KMS-11 (cell line): ENCODE results near the gene ITIH4.
"Not testable (repeated sequence)": the region's sequence is repeated elsewhere in the genome, so short reads cannot be mapped to it uniquely, and the experiment has no call there.

Experiments used
- H2AFZ ChIP-seq: fragments of 200-600 bp; sonication (generic); 2 replicates; pipeline ENCODE4 v1.6.1; 2016; ENCODE audit warnings: antibody characterized with exemption, mixed run types, low read depth
- H3K27ac ChIP-seq: fragments of 200-600 bp; sonication (generic); 2 replicates; pipeline ENCODE4 v1.6.1; 2016; ENCODE audit warnings: mild to moderate bottlenecking, mixed run types
- H3K27me3 ChIP-seq: fragments of 200-600 bp; sonication (generic); 2 replicates; pipeline ENCODE4 v1.6.1; 2017; ENCODE audit warnings: mild to moderate bottlenecking, low read depth, mixed run types, moderate library complexity; ENCODE audit not compliant: insufficient read depth
- H3K36me3 ChIP-seq: fragments of 200-600 bp; sonication (generic); 2 replicates; pipeline ENCODE4 v1.6.1; 2017; ENCODE audit warnings: mild to moderate bottlenecking, mixed run types; ENCODE audit not compliant: insufficient read depth
- H3K4me1 ChIP-seq: fragments of 200-600 bp; sonication (generic); 2 replicates; pipeline ENCODE4 v1.6.1; 2016; ENCODE audit warnings: mild to moderate bottlenecking, low read depth, mixed run types; ENCODE audit not compliant: poor library complexity, severe bottlenecking
- H3K4me2 ChIP-seq: fragments of 200-600 bp; sonication (generic); 2 replicates; pipeline ENCODE4 v1.7.0; 2016; ENCODE audit warnings: mild to moderate bottlenecking, mixed run types
- H3K4me3 ChIP-seq: fragments of 200-600 bp; sonication (generic); IDR thresholded peaks from 2 replicates; pipeline ENCODE4 v1.6.1; 2017; ENCODE audit warnings: low read depth, low read length, mixed read lengths; ENCODE audit not compliant: insufficient read depth
- H3K79me2 ChIP-seq: fragments of 200-600 bp; sonication (generic); 2 replicates; pipeline ENCODE4 v1.6.1; 2016; ENCODE audit warnings: low read depth, mixed run types; ENCODE audit not compliant: insufficient read depth
- H3K9ac ChIP-seq: fragments of 200-600 bp; sonication (generic); 2 replicates; pipeline ENCODE4 v1.6.1; 2016; ENCODE audit warnings: mild to moderate bottlenecking, mixed run types
- H4K20me1 ChIP-seq: fragments of 200-600 bp; sonication (generic); 2 replicates; pipeline ENCODE4 v1.6.1; 2016; ENCODE audit warnings: mild to moderate bottlenecking, mixed run types; ENCODE audit not compliant: insufficient read depth
- CTCF ChIP-seq: fragments of 200-600 bp; sonication (generic); conservative IDR thresholded peaks from 2 replicates; pipeline ENCODE4 v1.6.1; 2017; ENCODE audit warnings: low read depth, mild to moderate bottlenecking, antibody characterized with exemption, low read length, moderate library complexity, mixed read lengths

ITIH4 gene

GRCh38 chr3:52777959-52778805 is 52.3 kb downstream of the ITIH4 start:
- H3K9ac ChIP-seq = no peak overlapping the region
- no peak overlapping the region for H2AFZ ChIP-seq
- no peak for TF ChIP-seq CTCF
- H3K4me2 ChIP-seq = no peak overlapping the region
- H3K4me3 ChIP-seq = no peak overlapping the region
- no peaks in the 10 kb centered on the region for H3K4me1 ChIP-seq
- H3K36me3 ChIP-seq = no peaks in the 10 kb centered on the region
- no peak overlapping the region for H3K27ac ChIP-seq
- no peaks in the 10 kb centered on the region for H3K79me2 ChIP-seq
- H3K27me3 ChIP-seq = no peaks in the 10 kb centered on the region
- no peaks in the 10 kb centered on the region for H4K20me1 ChIP-seq

GRCh38 chr3:52777127-52777958 is 53.1 kb downstream of the ITIH4 start, which contains the start of gene ITIH1:
Gene ITIH1 (plus strand): TSS chr3:52777599. CDS start chr3:52777616, 17 bp downstream.
- Histone ChIP-seq H3K36me3 (no peaks in the 10 kb centered on the region), H3K79me2 (no peaks in the 10 kb centered on the region), H3K4me3 (no peak within 1 kb of the TSS), H3K9ac (no peak within 1 kb of the TSS), H2AFZ (no peak within 1 kb of the TSS), H3K27ac (no peak within 1 kb of the TSS), H4K20me1 (no peaks in the 10 kb centered on the region), H3K4me1 (no peaks in the 10 kb centered on the region), H3K27me3 (no peaks in the 10 kb centered on the region), H3K4me2 (no peak within 1 kb of the TSS)
- TF ChIP-seq CTCF = no peak

GRCh38 chr3:52776486-52776885 is 54.0 kb downstream of the ITIH4 start:
- not testable (repeated sequence) for H3K4me1 ChIP-seq, H2AFZ ChIP-seq, H3K4me2 ChIP-seq, H3K9ac ChIP-seq, H4K20me1 ChIP-seq, H3K27me3 ChIP-seq, H3K79me2 ChIP-seq, H3K27ac ChIP-seq, H3K4me3 ChIP-seq, H3K36me3 ChIP-seq

- no peaks in the 10 kb centered on the region for H3K4me1 ChIP-seq
- H3K27ac ChIP-seq = no peak overlapping the region
- peak overlapping the region; percentile 14; the same call in 1 of the 2 replicates for H2AFZ ChIP-seq
- no peak overlapping the region for H3K4me2 ChIP-seq
- H4K20me1 ChIP-seq = no peaks in the 10 kb centered on the region
- H3K9ac ChIP-seq = no peak overlapping the region
- no peaks in the 10 kb centered on the region for H3K27me3 ChIP-seq
- H3K36me3 ChIP-seq = no peaks in the 10 kb centered on the region
- no peak overlapping the region for H3K4me3 ChIP-seq
- no peak for TF ChIP-seq CTCF
- H3K79me2 ChIP-seq = no peaks in the 10 kb centered on the region
These were observed 54.6 kb downstream of the ITIH4 start for GRCh38 chr3:52775877-52776276.
